HepG2 (cell line): Measurements from ENCODE around the gene ZNF512B. TPM values are rescaled to one million over a fixed set of nuclear protein-coding genes. Genes with fewer than 3 reads are reported as not detected.
A peak's percentile ranks its signal among the peaks of the same experiment; 100 is the strongest.

Experiments
- PAF1 ChIP-seq: IDR thresholded peaks from 2 replicates; pipeline ENCODE4 v1.6.1; 2016; ENCODE audit warnings: missing genetic modification reagents, missing compliant biosample characterization
- ZBTB46 ChIP-seq: sonication (generic); formaldehyde crosslinking; IDR thresholded peaks from 2 replicates; pipeline ENCODE4 v1.4.0; 2020; ENCODE audit warnings: mild to moderate bottlenecking, missing genetic modification reagents, borderline replicate concordance
- ZNF124 ChIP-seq: sonication (generic); formaldehyde crosslinking; IDR thresholded peaks from 2 replicates; pipeline ENCODE4 v1.4.0; 2020; ENCODE audit warnings: missing genetic modification reagents
- ZNF562 ChIP-seq: sonication (generic); formaldehyde crosslinking; IDR thresholded peaks from 2 replicates; pipeline ENCODE4 v1.8.0; 2022; ENCODE audit warnings: missing genetic modification reagents, borderline replicate concordance
- ZNF607 ChIP-seq: sonication (generic); formaldehyde crosslinking; IDR thresholded peaks from 2 replicates; pipeline ENCODE4 v1.5.1; 2020; ENCODE audit warnings: missing genetic modification reagents, mild to moderate bottlenecking, borderline replicate concordance
- ZNF672 ChIP-seq: sonication (generic); formaldehyde crosslinking; IDR thresholded peaks from 2 replicates; pipeline ENCODE4 v1.8.1; 2022; ENCODE audit warnings: missing genetic modification reagents
- ZNF749 ChIP-seq: sonication (generic); formaldehyde crosslinking; IDR thresholded peaks from 2 replicates; pipeline ENCODE4 v1.8.0; 2022; ENCODE audit warnings: mild to moderate bottlenecking, missing genetic modification reagents, moderate library complexity, borderline replicate concordance
- ZNF776 ChIP-seq: sonication (generic); formaldehyde crosslinking; IDR thresholded peaks from 2 replicates; pipeline ENCODE4 v1.4.0; 2020; ENCODE audit warnings: mild to moderate bottlenecking, missing genetic modification reagents
- ZNF782 ChIP-seq: sonication (generic); formaldehyde crosslinking; IDR thresholded peaks from 2 replicates; pipeline ENCODE4 v1.4.0; 2020; ENCODE audit warnings: missing genetic modification reagents, mild to moderate bottlenecking, borderline replicate concordance
- polyA plus RNA-seq, 8 experiments: library from polyadenylated mRNA; depleted of rRNA in 3 of 8; stranded (reverse) in 7 of 8; unstranded in 1 of 8; fragments of >200 nt; fragmentation: Illumina TruSeq in 4 of 8; extraction: Trizol in 4 of 8; gene quantifications; 2 replicates each; pipeline versions ENCODE4 v1.2.1 to v1.2.3, GENCODE V29; 2011 to 2016; ENCODE audit warnings: low read depth in 4 of 8, missing spikeins in 1 of 8, mixed read lengths in 1 of 8; ENCODE audit not compliant: insufficient read depth in 1 of 8
- total RNA-seq, 5 experiments: library from RNA; depleted of rRNA; stranded (reverse); fragments of >200 nt; fragmentation: Illumina TruSeq; extraction: Trizol; gene quantifications; 2 replicates each; pipeline ENCODE4 v1.2.3, GENCODE V29; 2016; ENCODE audit warnings: low read depth in 1 of 5
- TF ChIP-seq, protein P1 (sequence below): sonication (generic); formaldehyde crosslinking; IDR thresholded peaks from one replicate; pipeline ENCODE4 v1.5.1; 2020; ENCODE audit warnings: mild to moderate bottlenecking, missing genetic modification reagents; ENCODE audit errors: not compliant biosample characterization
- TF ChIP-seq, protein P2 (sequence below): sonication (generic); formaldehyde crosslinking; IDR thresholded peaks from 2 replicates; pipeline ENCODE4 v1.5.1; 2020; ENCODE audit warnings: missing genetic modification reagents, mild to moderate bottlenecking, borderline replicate concordance

Gene ZNF512B
- total and polyA plus RNA-seq, 2 of the 13 experiments (the other 11 are each of a cell fraction or from before 2014, with no cell fraction given): 11.5 to 30.6 TPM

DNA sequence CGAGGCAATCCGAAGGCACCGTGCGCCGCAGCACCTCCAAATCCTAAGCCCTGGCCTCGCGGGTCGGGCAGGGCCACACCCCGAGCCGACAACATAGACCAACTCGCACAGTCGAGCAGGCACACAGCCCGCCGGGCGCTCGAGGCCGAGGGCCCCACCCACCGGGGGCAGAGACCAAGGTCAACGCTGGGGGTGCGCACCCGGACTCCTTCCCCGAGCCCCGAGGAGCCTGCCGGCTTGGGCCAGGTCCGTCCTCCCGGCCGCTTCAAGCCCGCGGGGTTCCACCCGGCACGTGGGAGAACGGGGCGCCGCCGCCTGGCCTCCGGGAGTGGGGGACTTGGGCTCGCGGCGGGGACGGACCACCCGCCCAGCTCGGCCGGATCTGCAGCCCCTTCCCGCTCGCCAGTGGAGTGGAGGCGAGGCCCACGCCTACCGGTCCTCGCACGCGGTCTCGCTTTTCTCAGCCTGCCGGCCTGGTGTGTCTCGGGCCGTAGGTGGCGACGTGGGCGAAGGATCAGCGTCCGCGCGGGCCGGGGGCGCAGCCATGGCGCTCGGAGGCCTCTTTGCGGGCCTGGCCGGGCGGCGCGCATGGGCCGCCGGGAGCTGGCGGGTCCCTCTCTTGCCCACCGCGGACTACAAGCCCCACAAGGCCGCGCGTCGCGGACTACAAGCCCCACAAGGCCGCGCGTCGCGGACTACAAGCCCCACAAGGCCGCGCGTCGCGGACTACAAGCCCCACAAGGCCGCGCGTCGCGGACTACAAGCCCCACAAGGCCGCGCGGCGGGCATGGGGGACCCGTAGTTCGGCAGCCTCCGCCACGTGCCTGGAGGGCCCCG lies 13.7 kb downstream of the ZNF512B start, which contains the start of gene UCKL1 (continued):
- TF ChIP-seq, protein P1, sequence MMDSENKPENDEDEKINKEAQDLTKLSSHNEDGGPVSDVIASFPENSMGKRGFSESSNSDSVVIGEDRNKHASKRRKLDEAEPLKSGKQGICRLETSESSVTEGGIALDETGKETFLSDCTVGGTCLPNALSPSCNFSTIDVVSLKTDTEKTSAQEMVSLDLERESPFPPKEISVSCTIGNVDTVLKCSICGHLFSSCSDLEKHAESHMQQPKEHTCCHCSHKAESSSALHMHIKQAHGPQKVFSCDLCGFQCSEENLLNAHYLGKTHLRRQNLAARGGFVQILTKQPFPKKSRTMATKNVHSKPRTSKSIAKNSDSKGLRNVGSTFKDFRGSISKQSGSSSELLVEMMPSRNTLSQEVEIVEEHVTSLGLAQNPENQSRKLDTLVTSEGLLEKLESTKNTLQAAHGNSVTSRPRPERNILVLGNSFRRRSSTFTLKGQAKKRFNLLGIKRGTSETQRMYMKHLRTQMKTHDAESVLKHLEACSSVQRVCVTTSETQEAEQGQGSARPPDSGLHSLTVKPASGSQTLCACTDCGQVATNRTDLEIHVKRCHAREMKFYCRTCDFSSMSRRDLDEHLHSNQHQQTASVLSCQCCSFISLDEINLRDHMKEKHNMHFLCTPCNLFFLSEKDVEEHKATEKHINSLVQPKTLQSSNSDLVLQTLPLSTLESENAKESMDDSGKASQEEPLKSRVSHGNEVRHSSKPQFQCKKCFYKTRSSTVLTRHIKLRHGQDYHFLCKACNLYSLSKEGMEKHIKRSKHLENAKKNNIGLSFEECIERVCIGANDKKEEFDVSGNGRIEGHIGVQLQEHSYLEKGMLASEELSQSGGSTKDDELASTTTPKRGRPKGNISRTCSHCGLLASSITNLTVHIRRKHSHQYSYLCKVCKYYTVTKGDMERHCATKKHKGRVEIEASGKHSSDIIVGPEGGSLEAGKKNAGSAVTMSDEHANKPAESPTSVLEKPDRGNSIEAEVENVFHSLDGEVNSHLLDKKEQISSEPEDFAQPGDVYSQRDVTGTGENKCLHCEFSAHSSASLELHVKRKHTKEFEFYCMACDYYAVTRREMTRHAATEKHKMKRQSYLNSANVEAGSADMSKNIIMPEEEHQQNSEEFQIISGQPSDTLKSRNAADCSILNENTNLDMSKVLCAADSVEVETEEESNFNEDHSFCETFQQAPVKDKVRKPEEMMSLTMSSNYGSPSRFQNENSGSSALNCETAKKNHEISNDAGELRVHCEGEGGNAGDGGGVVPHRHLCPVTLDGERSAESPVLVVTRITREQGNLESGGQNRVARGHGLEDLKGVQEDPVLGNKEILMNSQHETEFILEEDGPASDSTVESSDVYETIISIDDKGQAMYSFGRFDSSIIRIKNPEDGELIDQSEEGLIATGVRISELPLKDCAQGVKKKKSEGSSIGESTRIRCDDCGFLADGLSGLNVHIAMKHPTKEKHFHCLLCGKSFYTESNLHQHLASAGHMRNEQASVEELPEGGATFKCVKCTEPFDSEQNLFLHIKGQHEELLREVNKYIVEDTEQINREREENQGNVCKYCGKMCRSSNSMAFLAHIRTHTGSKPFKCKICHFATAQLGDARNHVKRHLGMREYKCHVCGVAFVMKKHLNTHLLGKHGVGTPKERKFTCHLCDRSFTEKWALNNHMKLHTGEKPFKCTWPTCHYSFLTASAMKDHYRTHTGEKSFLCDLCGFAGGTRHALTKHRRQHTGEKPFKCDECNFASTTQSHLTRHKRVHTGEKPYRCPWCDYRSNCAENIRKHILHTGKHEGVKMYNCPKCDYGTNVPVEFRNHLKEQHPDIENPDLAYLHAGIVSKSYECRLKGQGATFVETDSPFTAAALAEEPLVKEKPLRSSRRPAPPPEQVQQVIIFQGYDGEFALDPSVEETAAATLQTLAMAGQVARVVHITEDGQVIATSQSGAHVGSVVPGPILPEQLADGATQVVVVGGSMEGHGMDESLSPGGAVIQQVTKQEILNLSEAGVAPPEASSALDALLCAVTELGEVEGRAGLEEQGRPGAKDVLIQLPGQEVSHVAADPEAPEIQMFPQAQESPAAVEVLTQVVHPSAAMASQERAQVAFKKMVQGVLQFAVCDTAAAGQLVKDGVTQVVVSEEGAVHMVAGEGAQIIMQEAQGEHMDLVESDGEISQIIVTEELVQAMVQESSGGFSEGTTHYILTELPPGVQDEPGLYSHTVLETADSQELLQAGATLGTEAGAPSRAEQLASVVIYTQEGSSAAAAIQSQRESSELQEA (CRISPR knock-in tag): peak; percentile 99
- TF ChIP-seq PAF1 (CRISPR knock-in tag): peak; percentile 94
- peak; percentile 99 for TF ChIP-seq ZBTB46 (CRISPR knock-in tag)
- TF ChIP-seq ZNF672 (CRISPR knock-in tag): peak; percentile 44; the same call in 1 of the 2 replicates
- TF ChIP-seq ZNF607 (CRISPR knock-in tag): peak; percentile 99
- TF ChIP-seq ZNF562 (CRISPR knock-in tag): peak; percentile 71; the same call in 1 of the 2 replicates
- TF ChIP-seq ZNF124 (CRISPR knock-in tag): peak; percentile 93
- peak; percentile 98 for TF ChIP-seq ZNF782 (CRISPR knock-in tag)
- peak; percentile 100 for TF ChIP-seq ZNF776
- TF ChIP-seq ZNF749 (CRISPR knock-in tag): peak; percentile 92
- TF ChIP-seq, protein P2, sequence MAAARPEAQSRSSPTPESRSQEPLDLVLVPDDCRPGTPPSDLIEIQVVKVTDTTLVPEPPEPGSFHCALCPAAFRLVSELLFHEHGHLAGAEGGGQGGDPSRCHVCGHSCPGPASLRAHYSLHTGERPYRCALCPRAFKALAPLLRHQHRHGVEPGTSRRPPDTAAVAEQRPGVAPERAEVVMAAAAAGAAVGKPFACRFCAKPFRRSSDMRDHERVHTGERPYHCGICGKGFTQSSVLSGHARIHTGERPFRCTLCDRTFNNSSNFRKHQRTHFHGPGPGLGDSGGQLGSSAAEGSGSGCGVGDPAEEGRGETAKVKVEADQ (CRISPR knock-in tag): peak; percentile 97; the same call in 1 of the 2 replicates
